HG03139 (cell line): Measurements from ENCODE around the gene MAEA.
"Not testable (repeated sequence)": the region's sequence is repeated elsewhere in the genome, so short reads cannot be mapped to it uniquely, and the experiment has no call there.

ENCODE experiments used
- ATAC-seq: cut with Tn5 transposase; IDR thresholded peaks from one replicate; pipeline ENCODE4 v1.9.1; 2021; ENCODE audit not compliant: unreplicated experiment

MAEA gene

DNA sequence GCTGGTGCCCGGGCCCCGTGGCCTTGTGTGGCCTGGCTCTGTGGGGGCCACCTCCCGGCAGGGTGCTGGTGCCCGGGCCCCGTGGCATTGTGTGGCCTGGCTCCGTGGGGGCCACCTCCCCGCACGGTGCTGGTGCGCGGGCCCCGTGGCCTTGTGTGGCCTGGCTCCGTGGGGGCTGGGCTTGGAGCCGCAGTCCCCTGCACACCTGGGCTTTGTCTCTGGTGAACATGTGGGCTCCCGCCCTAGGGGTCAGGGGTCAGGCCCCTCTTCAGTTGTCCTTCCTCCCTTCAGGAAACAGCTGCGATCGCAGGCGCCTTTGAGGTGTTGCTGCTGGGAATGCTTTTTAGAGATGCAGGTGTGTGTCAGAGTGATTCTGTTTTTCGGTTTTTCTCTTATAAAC, 74.5 kb downstream of the MAEA start:
- ATAC-seq: no peak

- no peak for ATAC-seq
These were observed 75.1 kb downstream of the MAEA start for GRCh38 chr4:1364748-1365147.

DNA sequence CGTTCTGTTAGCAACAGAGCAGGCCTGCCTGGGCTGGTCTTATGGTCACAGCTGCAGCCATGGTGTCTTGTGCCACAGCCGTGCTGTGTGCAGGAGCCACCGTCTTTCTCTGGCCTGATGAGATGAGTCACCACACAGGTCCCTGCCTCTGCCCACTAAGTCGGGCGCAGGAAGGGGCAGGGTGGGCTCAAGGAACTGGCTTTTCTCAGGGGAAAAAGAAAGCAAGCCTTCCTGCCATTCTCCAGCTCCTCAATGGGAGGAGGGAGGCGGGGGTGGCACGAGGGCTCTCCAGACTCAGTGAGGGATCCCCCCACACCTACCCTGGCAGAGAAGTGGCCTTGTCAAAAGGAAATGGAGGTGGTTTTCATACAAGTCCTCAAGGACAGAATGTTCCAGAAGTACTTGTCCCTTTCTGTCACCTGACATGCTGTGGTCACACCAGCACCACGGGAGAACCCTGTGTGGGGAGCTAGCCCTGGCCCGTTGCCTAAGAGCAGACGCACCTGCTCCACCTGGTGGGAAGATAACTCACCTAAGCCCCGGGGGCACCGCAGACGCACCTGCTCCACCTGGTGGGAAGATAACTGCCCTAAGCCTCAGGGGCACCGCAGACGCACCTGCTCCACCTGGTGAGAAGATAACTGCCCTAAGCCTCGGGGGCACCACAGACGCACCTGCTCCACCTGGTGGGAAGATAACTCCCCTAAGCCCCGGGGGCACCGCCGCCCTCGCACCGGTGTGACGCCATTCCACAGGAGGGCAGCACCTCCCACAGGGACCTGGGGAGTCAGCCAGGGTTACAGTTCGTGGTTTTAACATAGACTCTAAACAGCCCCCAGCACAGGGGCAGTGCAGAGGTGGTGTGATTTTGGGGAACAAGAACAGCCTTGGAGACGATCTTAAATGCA, 75.8 kb downstream of the MAEA start:
- no peak for ATAC-seq

- ATAC-seq: no peak
These were observed 76.9 kb downstream of the MAEA start for GRCh38 chr4:1366371-1367229.

DNA sequence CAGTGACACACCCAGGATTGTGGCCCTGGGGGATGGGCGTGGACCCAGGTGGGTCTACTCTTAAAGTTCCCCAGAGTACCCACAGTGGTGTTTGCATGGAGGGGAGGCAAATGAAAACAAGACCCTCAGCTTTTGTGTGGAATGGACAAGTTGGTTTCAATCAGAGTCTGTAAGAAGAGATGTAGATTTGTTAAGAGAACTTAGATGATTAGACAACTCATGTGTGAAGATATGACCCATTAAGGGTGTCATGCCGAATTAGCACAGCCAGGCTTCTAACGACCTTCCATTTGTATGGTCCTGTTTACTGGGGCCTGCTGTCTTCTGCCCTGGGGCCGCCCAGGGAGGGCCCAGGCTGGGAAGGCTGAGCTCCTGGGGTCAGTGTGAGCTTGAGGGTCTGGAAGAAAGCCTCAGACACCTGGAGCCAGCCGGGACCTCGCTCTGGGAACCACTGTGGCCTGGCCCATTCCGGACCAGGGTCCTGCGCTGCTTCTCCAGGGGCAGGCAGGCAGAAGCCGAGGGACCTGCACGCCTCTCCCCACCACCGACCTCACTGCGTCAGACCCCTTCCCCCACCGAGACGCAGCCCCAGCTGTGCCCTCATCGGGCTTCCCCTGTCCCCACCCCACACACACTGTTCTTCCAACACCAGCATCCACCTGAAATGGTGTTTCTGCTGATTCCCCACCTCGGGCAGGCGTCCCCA, 77.7 kb downstream of the MAEA start:
- no peak for ATAC-seq

DNA sequence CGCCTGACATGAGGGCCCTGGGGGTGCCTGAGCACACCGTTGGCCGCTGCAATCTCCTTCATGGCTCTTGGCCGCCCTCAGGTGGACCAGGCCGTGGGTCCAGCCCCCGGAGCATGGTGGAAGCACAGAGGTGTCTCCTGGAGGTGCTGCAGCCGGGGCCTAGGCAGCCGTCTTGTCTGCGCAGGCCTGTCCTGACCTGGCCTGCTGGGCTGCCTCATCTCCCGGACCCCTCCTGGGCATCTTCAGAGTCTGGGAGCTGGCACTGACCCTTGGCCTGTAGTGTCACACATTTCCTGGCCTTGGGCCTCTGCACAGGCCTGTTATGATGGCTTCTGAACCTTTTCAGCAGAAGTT, 78.2 kb downstream of the MAEA start:
- no peak for ATAC-seq

GRCh38 chr4:1368421-1369090, 78.9 kb downstream of the MAEA start:
- ATAC-seq: no peak

GRCh38 chr4:1369091-1369450, 79.4 kb downstream of the MAEA start:
- no peak for ATAC-seq

- ATAC-seq: no peak
These were observed 79.9 kb downstream of the MAEA start for GRCh38 chr4:1369479-1370079.

GRCh38 chr4:1370321-1371124, 80.8 kb downstream of the MAEA start:
- no peak for ATAC-seq

DNA sequence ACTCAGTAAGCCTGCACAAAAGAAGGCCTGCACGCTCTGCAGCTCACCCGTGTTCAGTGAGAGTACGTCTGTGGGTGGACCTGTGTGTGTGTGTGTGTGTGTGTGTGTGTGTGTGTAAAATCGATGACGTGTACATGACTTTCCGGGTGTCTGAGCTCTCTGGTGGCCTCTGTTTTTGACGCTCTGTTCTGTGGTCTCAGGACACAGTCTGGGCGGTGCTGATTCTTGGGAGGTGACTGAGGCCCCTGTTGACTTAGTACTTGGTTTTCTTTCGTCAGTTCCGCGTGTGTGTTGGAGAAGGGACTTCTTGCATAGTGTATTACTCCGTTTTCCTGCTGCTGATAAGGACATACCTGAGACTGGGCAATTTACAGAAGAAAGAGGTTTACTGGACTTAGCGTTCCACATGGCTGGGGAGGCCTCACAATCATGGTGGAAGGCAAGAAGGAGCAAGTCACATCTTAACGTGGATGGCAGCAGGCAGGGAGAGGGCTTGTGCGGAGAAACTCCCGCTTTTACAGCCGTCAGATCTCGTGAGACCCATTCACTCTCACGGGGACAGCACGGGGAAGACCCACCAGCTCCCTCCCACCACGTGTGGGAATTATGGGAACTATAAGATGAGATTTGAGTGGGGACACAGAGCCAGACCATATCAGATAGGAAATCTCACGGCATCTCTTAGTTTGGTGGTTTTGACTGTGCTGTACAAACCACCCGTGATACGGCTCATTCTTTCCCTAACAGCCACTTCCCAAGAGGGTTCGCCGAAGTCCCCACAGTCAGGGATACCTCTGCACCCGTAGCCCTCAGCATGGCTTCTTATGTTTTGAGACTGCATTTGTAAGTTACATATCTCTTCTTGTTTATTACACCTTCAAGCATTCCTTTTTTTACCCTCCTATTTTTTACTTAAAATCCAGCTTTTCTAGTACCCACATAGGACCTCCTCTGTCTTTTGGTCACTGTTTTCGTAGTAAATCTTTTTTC, 81.8 kb downstream of the MAEA start:
- no peak for ATAC-seq

DNA sequence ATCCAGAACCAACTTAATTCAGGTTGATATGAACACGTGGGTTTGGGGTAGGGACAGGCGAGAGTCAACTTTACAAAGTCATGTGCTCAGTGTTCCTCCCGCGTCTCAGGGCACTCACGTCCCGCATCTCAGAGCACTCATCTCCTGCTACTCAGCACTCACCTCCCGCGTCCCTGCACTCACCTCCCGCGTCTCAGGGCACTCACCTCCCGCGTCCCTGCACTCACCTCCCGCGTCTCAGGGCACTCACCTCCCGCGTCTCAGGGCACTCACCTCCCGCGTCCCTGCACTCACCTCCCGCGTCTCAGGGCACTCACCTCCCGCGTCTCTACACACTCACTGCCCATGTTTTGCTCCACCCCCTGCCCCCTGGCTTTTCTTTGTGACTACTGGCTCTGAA, 82.9 kb downstream of the MAEA start:
- ATAC-seq: not testable (repeated sequence)

GRCh38 chr4:1373892-1374705, 84.4 kb downstream of the MAEA start:
- no peak for ATAC-seq

DNA sequence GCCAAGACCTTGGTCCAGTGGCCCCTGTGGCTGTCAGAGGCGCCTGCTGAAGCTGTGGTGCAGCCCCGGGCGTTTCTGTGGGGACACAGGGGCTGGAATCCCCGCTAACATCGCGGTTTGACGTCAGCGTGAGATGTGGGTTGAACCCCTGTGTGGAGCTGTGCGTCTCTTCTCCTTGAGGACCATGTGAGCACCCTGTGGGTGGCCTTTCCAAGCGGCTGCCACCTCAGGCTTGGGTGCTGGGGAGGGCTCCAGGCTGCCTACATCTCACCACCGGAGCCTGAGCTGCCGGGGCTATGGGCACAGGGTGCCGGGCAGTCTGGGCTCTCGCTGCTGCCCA, 85.0 kb downstream of the MAEA start:
- ATAC-seq: no peak

DNA sequence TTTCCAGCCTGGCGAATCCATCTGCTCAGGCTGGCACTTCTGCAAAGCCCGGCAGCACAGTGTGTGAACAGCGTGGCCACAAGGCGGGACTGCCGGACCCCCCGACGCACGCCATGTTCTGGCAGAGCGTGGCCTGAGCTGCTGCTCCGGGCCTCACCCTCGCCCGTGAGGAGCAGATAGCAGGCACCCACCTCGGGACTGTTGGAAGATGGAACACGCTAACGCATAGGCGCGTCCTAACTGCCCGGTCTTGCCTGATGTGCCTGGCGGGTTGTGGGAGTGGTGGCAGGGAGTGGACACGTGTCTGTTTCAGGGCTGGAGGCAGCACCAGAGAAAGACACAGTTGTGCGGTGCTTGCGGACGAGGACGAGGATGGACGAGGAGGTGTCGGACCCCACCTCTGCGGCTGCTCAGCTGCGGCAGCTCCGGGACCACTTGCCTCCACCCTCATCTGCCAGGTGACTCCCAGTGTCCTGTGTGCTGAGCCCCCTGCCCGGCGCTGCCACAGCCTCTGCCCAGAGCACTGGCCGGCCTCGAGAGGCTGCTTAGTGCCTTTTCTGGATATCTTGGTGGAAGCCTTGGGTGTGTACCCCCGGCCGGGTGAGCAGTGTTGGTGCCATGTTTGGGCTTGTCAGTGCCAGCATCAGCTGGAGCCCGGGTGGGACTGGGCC, 85.5 kb downstream of the MAEA start:
- no peak for ATAC-seq

- no peak for ATAC-seq
These were observed 86.2 kb downstream of the MAEA start for GRCh38 chr4:1375761-1376322.

GRCh38 chr4:1376391-1376840, 86.7 kb downstream of the MAEA start:
- ATAC-seq: no peak
